Spleen (tissue), 7 donors: ENCODE results near the gene SLC66A1.

ENCODE experiments used
- CTCF ChIP-seq, 11 experiments: fragments of 200-600 bp in 7 of 11; fragments of 450-650 bp in 4 of 11; sonication (generic) in 4 of 11; IDR thresholded peaks in 8 of 11; conservative IDR thresholded peaks in 3 of 11; 1 replicate in 7 of 11; 2 replicates in 4 of 11; pipeline versions ENCODE4 v1.4.0 to v1.8.0; 2016 to 2021; ENCODE audit warnings: antibody characterized with exemption in 11 of 11, inconsistent platforms in 4 of 11, mild to moderate bottlenecking in 1 of 11
- POLR2A ChIP-seq, 3 donors: fragments of 450-650 bp; IDR thresholded peaks; one replicate each; pipeline ENCODE4 v1.5.1; 2017; ENCODE audit warnings: antibody characterized with exemption in 3 of 3, mild to moderate bottlenecking in 1 of 3
- POLR2AphosphoS5 ChIP-seq, 3 donors: sonication (generic); formaldehyde crosslinking; IDR thresholded peaks; one replicate each; pipeline ENCODE4 v1.5.1; 2017; ENCODE audit warnings: antibody characterized with exemption in 3 of 3
- donor health status: DM: no; HTN: no; CAD: no; lungs with moderate emphysema.
- donor health status: DM: no; HTN: no; CAD: no.
- donor health status: DM: no; HTN: no; CAD: no.

GRCh38 chr1:19366599-19367536 lies 54.7 kb downstream of the SLC66A1 start:
- TF ChIP-seq CTCF (IDR thresholded peaks at IDR 0.05 in 8 of 11, conservative IDR thresholded peaks at IDR 0.05 in 3 of 11) = no peak
- no peak for TF ChIP-seq POLR2A (IDR thresholded peaks at IDR 0.05)
- no peak for TF ChIP-seq POLR2AphosphoS5 (IDR thresholded peaks at IDR 0.05)
